Lung (tissue), 12 donors: ENCODE results near the gene HSP90AB1. TPM values are rescaled to one million over a fixed set of nuclear protein-coding genes. Genes with fewer than 3 reads are reported as not detected.

ENCODE experiments used
- ATAC-seq: fragments of 200-7000 bp; cut with Tn5 transposase; one replicate; pipeline ENCODE4 v1.9.1; 2020; ENCODE audit warnings: moderate number of reproducible peaks; ENCODE audit not compliant: insufficient read depth, low FRiP score
- DNase-seq, 3 donors: peaks; one replicate each; pipeline ENCODE4 v3.0.0-alpha.2; 2013 to 2017
- H3K27ac ChIP-seq, 2 donors: one replicate each; pipeline ENCODE4 v1.5.1; 2013; ENCODE audit warnings: mild to moderate bottlenecking in 2 of 2, moderate library complexity in 2 of 2, control low read depth in 1 of 2, inconsistent platforms in 1 of 2, low read depth in 1 of 2, low read length in 1 of 2
- H3K27me3 ChIP-seq, 3 donors: one replicate each; pipeline ENCODE4 v1.5.1; 2013; ENCODE audit warnings: low read length in 2 of 3; ENCODE audit not compliant: control insufficient read depth in 3 of 3, insufficient read depth in 3 of 3
- H3K36me3 ChIP-seq, 4 donors: one replicate each; pipeline ENCODE4 v1.5.1; 2013; ENCODE audit warnings: low read length in 4 of 4, mild to moderate bottlenecking in 1 of 4, moderate library complexity in 1 of 4; ENCODE audit not compliant: control insufficient read depth in 4 of 4, insufficient read depth in 4 of 4
- H3K4me1 ChIP-seq, 5 donors: one replicate each; pipeline ENCODE4 v1.5.1; 2013; ENCODE audit warnings: low read length in 5 of 5, mild to moderate bottlenecking in 2 of 5, moderate library complexity in 1 of 5; ENCODE audit not compliant: control insufficient read depth in 5 of 5, insufficient read depth in 5 of 5
- H3K4me3 ChIP-seq: one replicate; pipeline ENCODE4 v1.5.1; 2013; ENCODE audit warnings: mild to moderate bottlenecking, control low read depth, moderate library complexity
- H3K9ac ChIP-seq, 2 donors: one replicate each; pipeline ENCODE4 v1.5.1; 2013; ENCODE audit warnings: low read length in 2 of 2, control low read depth in 1 of 2; ENCODE audit not compliant: insufficient read depth in 1 of 2
- H3K9me3 ChIP-seq, 4 donors: one replicate each; pipeline ENCODE4 v1.5.1; 2013; ENCODE audit warnings: low read length in 3 of 4, mild to moderate bottlenecking in 1 of 4, moderate library complexity in 1 of 4; ENCODE audit not compliant: control insufficient read depth in 4 of 4, insufficient read depth in 3 of 4
- WGBS, 2 donors: extraction: QIAGEN DNeasy Blood & Tissue Kit; methylation state at CpG; one replicate each; pipeline ENCODE4 v1.1.7; 2013; 5-methylcytosine and 5-hydroxymethylcytosine counted together
- polyA plus RNA-seq, 2 donors: library from polyadenylated mRNA; stranded (reverse); fragments of 200-250 nt; gene quantifications; one replicate each; pipeline ENCODE4 v1.2.1, GENCODE V29; 2013
- total RNA-seq, 2 donors: library from RNA; depleted of rRNA in 1 of 2; stranded (reverse); fragments of >200 nt in 1 of 2; gene quantifications; one replicate each; pipeline ENCODE4 v1.2.1, GENCODE V29; 2014 to 2021
- TF ChIP-seq, protein P1 (sequence below): IDR thresholded peaks from 2 replicates; pipeline ENCODE4 v1.5.1; 2012; ENCODE audit warnings: mild to moderate bottlenecking; ENCODE audit errors: control extremely low read depth, extremely low read depth
- donor health status: control.
- donor health status: control.
- donor health status: Bipolar disorder and iron deficiency.
- donor health status: healthy.
- donor health status: DM: yes; HTN: yes; CAD: no.

The HSP90AB1 gene
- total and polyA plus RNA-seq, 4 donors, result 289 to 700 (median 509) TPM

DNA sequence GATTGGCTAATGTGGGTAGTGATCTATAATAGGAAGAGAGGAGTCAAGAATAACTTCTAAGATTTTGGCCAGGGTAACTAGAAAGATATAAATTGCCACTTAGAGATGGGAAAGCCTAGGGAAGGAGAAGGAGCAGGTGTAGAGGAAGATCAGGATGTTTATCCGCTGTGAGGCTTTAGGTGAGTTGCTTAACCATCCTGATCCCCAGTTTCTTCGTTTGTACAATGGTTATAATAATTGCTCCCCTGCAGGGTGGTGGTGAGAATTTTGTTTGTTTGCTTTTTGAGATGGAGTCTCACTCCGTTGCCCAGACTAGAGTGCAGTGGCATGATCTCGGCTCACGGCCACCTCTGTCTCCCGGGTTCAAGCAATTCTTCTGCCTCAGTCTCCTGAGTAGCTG lies 32.6 kb upstream of the HSP90AB1 start:
- Histone ChIP-seq H3K27ac (no peak overlapping the region), H3K27me3 (no peaks in the 10 kb centered on the region), H3K4me1 (peaks cover 5 to 30% (median 22%) of the 10 kb centered on the region in 5 donors), H3K9ac (no peak overlapping the region), H3K4me3 (no peak overlapping the region), H3K36me3 (no peaks in the 10 kb centered on the region), H3K9me3 (no peaks in the 10 kb centered on the region)
- TF ChIP-seq, protein P1, sequence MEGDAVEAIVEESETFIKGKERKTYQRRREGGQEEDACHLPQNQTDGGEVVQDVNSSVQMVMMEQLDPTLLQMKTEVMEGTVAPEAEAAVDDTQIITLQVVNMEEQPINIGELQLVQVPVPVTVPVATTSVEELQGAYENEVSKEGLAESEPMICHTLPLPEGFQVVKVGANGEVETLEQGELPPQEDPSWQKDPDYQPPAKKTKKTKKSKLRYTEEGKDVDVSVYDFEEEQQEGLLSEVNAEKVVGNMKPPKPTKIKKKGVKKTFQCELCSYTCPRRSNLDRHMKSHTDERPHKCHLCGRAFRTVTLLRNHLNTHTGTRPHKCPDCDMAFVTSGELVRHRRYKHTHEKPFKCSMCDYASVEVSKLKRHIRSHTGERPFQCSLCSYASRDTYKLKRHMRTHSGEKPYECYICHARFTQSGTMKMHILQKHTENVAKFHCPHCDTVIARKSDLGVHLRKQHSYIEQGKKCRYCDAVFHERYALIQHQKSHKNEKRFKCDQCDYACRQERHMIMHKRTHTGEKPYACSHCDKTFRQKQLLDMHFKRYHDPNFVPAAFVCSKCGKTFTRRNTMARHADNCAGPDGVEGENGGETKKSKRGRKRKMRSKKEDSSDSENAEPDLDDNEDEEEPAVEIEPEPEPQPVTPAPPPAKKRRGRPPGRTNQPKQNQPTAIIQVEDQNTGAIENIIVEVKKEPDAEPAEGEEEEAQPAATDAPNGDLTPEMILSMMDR, result no peak
- WGBS, 2 donors, result 90 to 95% methylated on average over 6 of the region's 6 CpGs
- no peak for DNase-seq
- ATAC-seq, result no peak

DNA sequence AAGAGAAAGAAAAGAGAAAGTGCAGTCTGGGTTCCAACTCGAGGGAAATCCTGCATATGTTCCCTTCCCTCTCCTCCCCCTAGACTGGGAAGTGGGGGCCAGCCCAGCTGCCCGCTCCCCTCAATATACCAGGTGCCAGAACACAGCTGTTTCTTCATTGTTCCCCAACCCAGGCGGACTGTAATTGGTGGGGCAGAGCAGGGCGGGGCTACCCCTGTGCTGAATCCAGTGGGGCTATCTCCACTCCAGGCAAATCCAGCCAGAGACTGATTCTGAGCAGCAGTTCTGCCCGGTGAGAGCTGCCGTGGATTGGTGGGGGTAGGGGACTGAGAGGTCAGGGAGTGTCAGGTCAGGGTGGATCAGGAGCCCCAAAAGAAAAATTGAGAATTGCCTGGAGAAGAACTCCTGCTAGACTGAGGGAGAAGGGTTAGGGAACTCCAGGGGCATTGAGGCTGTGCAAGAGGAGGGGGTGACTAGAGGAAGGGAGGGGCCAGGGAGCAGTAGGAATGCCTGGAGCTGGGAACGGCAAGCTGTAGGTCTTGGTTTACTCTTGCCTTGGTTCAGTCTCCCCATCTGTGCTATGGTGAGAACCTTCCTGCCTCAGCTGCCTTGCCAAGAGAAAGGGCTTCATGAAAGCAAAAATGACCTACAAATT lies 30.1 kb upstream of the HSP90AB1 start, which contains the start of gene MYMX:
TSS of gene MYMX (plus strand) at position 250 of the 655 bp plus-strand sequence. CDS start 546 bp downstream, outside the sequence.
- WGBS, 2 donors, result 35 to 48% methylated on average over 7 of the region's 7 CpGs
- peak within 1 kb of the TSS; percentile 59 to 77 for H3K27ac ChIP-seq
- TF ChIP-seq, protein P1, result no peak
- no peaks in the 10 kb centered on the region for H3K36me3 ChIP-seq
- DNase-seq (peak in 2 of 3 donors; percentile 56 to 72), ATAC-seq (no peak)
- H3K4me1 ChIP-seq, result peaks cover 8 to 46% (median 22%) of the 10 kb centered on the region in 5 donors
- H3K9ac ChIP-seq, result peak within 1 kb of the TSS in 1 of 2 donors; percentile 11
- H3K27me3 ChIP-seq, result no peaks in the 10 kb centered on the region
- H3K4me3 ChIP-seq, result no peak within 1 kb of the TSS
- H3K9me3 ChIP-seq, result no peaks in the 10 kb centered on the region

DNA sequence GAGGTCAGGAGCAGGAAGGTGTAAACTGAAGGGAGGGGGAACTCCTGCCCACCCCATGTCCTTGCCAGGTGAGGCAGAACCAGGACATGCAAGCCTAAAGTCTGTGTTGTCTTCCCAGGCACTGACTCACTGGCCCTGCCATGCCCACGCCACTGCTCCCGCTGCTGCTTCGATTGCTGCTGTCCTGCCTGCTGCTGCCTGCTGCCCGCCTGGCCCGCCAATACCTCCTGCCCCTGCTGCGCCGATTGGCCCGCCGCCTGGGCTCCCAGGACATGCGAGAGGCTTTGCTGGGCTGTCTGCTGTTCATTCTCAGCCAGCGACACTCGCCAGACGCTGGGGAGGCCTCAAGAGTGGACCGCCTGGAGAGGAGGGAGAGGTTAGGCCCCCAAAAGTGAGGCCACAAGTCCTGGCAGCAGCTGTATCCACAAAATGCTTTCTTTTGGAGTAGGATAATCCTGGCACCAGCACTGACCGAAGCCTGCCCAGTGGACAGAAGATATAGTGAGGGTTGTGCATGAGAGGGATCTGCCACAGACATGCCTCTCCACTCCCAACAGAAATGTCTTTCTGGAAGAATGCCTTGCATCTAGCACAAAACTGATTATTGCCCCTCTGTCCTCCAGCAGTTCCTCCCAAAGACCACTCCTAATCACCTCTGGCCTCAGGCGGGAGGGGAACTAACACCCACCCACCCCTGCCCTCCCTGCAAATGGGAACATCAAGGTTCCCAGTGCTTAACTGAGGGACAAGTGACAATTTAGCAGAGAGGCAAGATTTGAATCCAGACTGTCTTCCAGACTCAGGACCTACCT lies 29.4 kb upstream of the HSP90AB1 start:
- Histone ChIP-seq H3K36me3 (no peaks in the 10 kb centered on the region), H3K9ac (peak overlapping the region in 1 of 2 donors; percentile 11), H3K27ac (peak overlapping the region; percentile 59 to 77), H3K9me3 (no peaks in the 10 kb centered on the region), H3K4me3 (no peak overlapping the region), H3K27me3 (no peaks in the 10 kb centered on the region), H3K4me1 (peaks cover 11 to 48% (median 26%) of the 10 kb centered on the region in 5 donors)
- TF ChIP-seq, protein P1, result no peak
- DNase-seq (peak; percentile 49 to 71 (median 52)), ATAC-seq (no peak)
- WGBS, 2 donors, result 68 to 77% methylated on average over 16 of the region's 16 CpGs
